CD14-positive monocyte (primary cell): ENCODE measurements around the gene FNIP2. TPM values are rescaled to one million over a fixed set of nuclear protein-coding genes. Genes with fewer than 3 reads are reported as not detected.

Source experiments
- DNase-seq, 3 donors: peaks; one replicate each; pipeline ENCODE4 v3.0.0-alpha.2; 2011 to 2022
- H2AFZ ChIP-seq: 2 replicates; pipeline ENCODE4 v1.6.0; 2012; ENCODE audit warnings: mild to moderate bottlenecking, low read depth, low read length, inconsistent platforms; ENCODE audit not compliant: insufficient read depth, poor library complexity, severe bottlenecking
- H3K27ac ChIP-seq, 2 donors: 1 replicate in 1 of 2; 2 replicates in 1 of 2; pipeline ENCODE4 v1.5.1; 2012 to 2013; ENCODE audit warnings: low read length in 2 of 2, control low read depth in 1 of 2, inconsistent platforms in 1 of 2, low read depth in 1 of 2, mild to moderate bottlenecking in 1 of 2
- H3K27me3 ChIP-seq, 2 donors: one replicate each; pipeline versions ENCODE4 v1.6.0 to v1.6.1; 2011 to 2013; ENCODE audit warnings: low read length in 2 of 2; ENCODE audit not compliant: control insufficient read depth in 2 of 2, insufficient read depth in 2 of 2
- H3K36me3 ChIP-seq, 2 donors: replicated peaks in 1 of 2; 1 replicate in 1 of 2; 2 replicates in 1 of 2; pipeline versions ENCODE4 v1.5.1 to v1.6.1; 2012 to 2013; ENCODE audit warnings: low read length in 2 of 2, control low read depth in 1 of 2, inconsistent platforms in 1 of 2, mild to moderate bottlenecking in 1 of 2; ENCODE audit not compliant: insufficient read depth in 2 of 2, control insufficient read depth in 1 of 2
- H3K4me1 ChIP-seq, 2 donors: 1 replicate in 1 of 2; 2 replicates in 1 of 2; pipeline versions ENCODE4 v1.5.1 to v1.6.1; 2012 to 2013; ENCODE audit warnings: low read length in 2 of 2, control low read depth in 1 of 2, inconsistent platforms in 1 of 2, mild to moderate bottlenecking in 1 of 2, moderate library complexity in 1 of 2; ENCODE audit not compliant: insufficient read depth in 2 of 2, control insufficient read depth in 1 of 2
- H3K4me2 ChIP-seq: replicated peaks from 2 replicates; pipeline ENCODE3; 2012; ENCODE audit warnings: low read length, moderate library complexity, mild to moderate bottlenecking; ENCODE audit not compliant: poor library complexity, severe bottlenecking; ENCODE audit errors: extremely low read depth
- H3K4me3 ChIP-seq, 3 experiments: fragments of 200-600 bp in 1 of 3; sonication (generic) in 1 of 3; replicated peaks in 1 of 3; 1 replicate in 2 of 3; 2 replicates in 1 of 3; pipeline ENCODE4 v1.5.1; 2011 to 2013; ENCODE audit warnings: low read length in 3 of 3, mild to moderate bottlenecking in 3 of 3, control low read depth in 2 of 3, low read depth in 2 of 3, inconsistent platforms in 1 of 3, moderate library complexity in 1 of 3
- H3K79me2 ChIP-seq: 2 replicates; pipeline ENCODE4 v1.6.0; 2012; ENCODE audit warnings: mild to moderate bottlenecking, control low read depth, inconsistent platforms, low read length, moderate library complexity; ENCODE audit not compliant: insufficient read depth
- H3K9ac ChIP-seq: 2 replicates; pipeline ENCODE4 v1.6.0; 2017; ENCODE audit warnings: low read length, mild to moderate bottlenecking; ENCODE audit not compliant: insufficient read depth, poor library complexity, severe bottlenecking
- H3K9me3 ChIP-seq, 2 donors: replicated peaks in 1 of 2; 1 replicate in 1 of 2; 2 replicates in 1 of 2; pipeline versions ENCODE4 v1.5.1 to v1.6.1; 2012 to 2013; ENCODE audit warnings: low read length in 2 of 2, control low read depth in 1 of 2; ENCODE audit not compliant: control insufficient read depth in 1 of 2, insufficient read depth in 1 of 2
- H4K20me1 ChIP-seq: 2 replicates; pipeline ENCODE4 v1.6.0; 2012; ENCODE audit warnings: mild to moderate bottlenecking, low read length, control low read depth, moderate library complexity; ENCODE audit not compliant: insufficient read depth
- H3K27ac Mint-ChIP-seq, 7 donors: one replicate each; pipeline ENCODE4 v1.8.0; 2020; ENCODE audit warnings: mild to moderate bottlenecking in 7 of 7, mixed read lengths in 7 of 7, moderate library complexity in 6 of 7, inconsistent platforms in 2 of 7
- H3K27me3 Mint-ChIP-seq, 3 donors: one replicate each; pipeline ENCODE4 v1.8.0; 2021 to 2022; ENCODE audit warnings: low read depth in 3 of 3, mild to moderate bottlenecking in 3 of 3, mixed read lengths in 3 of 3, moderate library complexity in 3 of 3, inconsistent platforms in 1 of 3
- H3K36me3 Mint-ChIP-seq, 2 donors: one replicate each; pipeline ENCODE4 v1.8.0; 2020; ENCODE audit warnings: mixed read lengths in 2 of 2, inconsistent platforms in 1 of 2, mild to moderate bottlenecking in 1 of 2
- H3K4me1 Mint-ChIP-seq: one replicate; pipeline ENCODE4 v1.8.0; 2020; ENCODE audit warnings: mild to moderate bottlenecking, mixed read lengths
- H3K4me3 Mint-ChIP-seq, 2 donors: one replicate each; pipeline ENCODE4 v1.8.0; 2020; ENCODE audit warnings: mild to moderate bottlenecking in 2 of 2, mixed read lengths in 2 of 2, moderate library complexity in 1 of 2
- H3K9me3 Mint-ChIP-seq, 7 donors: one replicate each; pipeline ENCODE4 v1.8.0; 2020 to 2022; ENCODE audit warnings: mixed read lengths in 7 of 7, mild to moderate bottlenecking in 6 of 7, moderate library complexity in 6 of 7, inconsistent platforms in 2 of 7
- WGBS: methylation state at CpG from one replicate; pipeline ENCODE4 v1.1.5; 2013; ENCODE audit warnings: missing lambda C conversion rate; ENCODE audit not compliant: insufficient coverage; 5-methylcytosine and 5-hydroxymethylcytosine counted together
- intact Hi-C, 2 donors: fragments of 100-400 bp; cut with micrococcal nuclease; formaldehyde crosslinking; loops; one replicate each; pipeline versions ENCODE4 v1.15.0 to v1.15.1; 2023
- polyA plus RNA-seq, 3 donors: library from polyadenylated mRNA; depleted of rRNA in 1 of 3; unstranded in 2 of 3; stranded (reverse) in 1 of 3; fragments of 300-500 nt in 2 of 3; fragments of >200 nt in 1 of 3; fragmentation: Illumina TruSeq in 2 of 3; gene quantifications; 1 replicate in 2 of 3; 2 replicates in 1 of 3; pipeline ENCODE4 v1.2.3, GENCODE V29; 2012 to 2021
- TF ChIP-seq, protein P1 (sequence below): fragments of 200-600 bp; IDR thresholded peaks from one replicate; pipeline ENCODE4 v1.8.0; 2022; ENCODE audit warnings: antibody characterized with exemption, mild to moderate bottlenecking

The FNIP2 gene
- polyA plus RNA-seq, 3 donors, result 3.5 to 7.7 (median 5.7) TPM

DNA sequence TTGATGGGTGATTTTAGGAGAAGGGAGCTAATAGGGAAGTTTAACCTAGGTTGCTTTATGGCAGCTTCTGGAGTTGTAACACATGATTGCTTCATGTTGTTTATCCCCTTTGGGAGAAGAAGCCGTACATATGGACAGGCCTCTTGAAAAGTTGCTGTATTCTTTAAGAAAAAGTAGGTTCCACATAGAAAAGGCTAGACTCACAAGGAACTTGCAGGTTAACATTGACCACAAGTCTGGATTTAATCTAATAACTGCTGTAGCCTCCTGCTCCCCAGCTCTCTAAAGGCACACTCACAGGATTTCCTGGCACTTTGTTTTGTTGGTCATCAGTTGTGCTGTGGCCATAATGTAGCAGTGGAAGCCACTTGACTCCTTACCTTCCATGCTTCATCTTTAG, 19.7 kb downstream of the FNIP2 start:
- H3K9ac ChIP-seq, result no peak overlapping the region

DNA sequence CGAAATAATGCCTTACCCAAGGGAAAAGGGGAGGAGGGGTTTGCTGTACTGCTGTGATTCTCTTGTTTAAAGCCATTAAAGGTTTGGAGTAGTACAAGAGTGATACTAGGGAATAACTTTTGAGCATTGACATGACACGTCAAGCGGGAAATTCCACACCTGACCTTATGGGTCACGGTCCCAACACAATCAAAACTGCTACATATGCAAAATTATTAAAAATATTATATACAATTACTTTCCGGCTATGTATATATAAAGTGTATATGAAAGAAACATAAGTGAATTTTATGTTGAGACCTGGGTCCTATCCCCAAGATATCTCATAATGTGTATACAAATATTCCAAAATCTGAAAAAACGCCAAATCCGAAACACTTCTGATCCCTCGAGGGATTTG, 21.0 kb downstream of the FNIP2 start:
- no CpG with 5 or more reads among the region's 8 CpGs for WGBS
- Histone ChIP-seq H3K36me3 (no peaks in the 10 kb centered on the region), H3K79me2 (peaks cover 92% of the 10 kb centered on the region), H3K9me3 (no peaks in the 10 kb centered on the region), H3K27me3 (no peaks in the 10 kb centered on the region), H3K4me1 (peaks cover 40 to 45% of the 10 kb centered on the region in 2 donors), H2AFZ (no peak overlapping the region), H3K27ac (no peak overlapping the region), H3K9ac (no peak overlapping the region), H4K20me1 (peaks cover 36% of the 10 kb centered on the region), H3K4me2 (no peak overlapping the region), H3K4me3 (no peak overlapping the region)
- Mint-ChIP-seq H3K4me1 (peaks cover 58% of the 10 kb centered on the region), H3K4me3 (no peak overlapping the region), H3K9me3 (no peaks in the 10 kb centered on the region), H3K27me3 (no peaks in the 10 kb centered on the region), H3K36me3 (peaks cover 4 to 5% of the 10 kb centered on the region in 2 donors), H3K27ac (no peak overlapping the region)
- TF ChIP-seq, protein P1, sequence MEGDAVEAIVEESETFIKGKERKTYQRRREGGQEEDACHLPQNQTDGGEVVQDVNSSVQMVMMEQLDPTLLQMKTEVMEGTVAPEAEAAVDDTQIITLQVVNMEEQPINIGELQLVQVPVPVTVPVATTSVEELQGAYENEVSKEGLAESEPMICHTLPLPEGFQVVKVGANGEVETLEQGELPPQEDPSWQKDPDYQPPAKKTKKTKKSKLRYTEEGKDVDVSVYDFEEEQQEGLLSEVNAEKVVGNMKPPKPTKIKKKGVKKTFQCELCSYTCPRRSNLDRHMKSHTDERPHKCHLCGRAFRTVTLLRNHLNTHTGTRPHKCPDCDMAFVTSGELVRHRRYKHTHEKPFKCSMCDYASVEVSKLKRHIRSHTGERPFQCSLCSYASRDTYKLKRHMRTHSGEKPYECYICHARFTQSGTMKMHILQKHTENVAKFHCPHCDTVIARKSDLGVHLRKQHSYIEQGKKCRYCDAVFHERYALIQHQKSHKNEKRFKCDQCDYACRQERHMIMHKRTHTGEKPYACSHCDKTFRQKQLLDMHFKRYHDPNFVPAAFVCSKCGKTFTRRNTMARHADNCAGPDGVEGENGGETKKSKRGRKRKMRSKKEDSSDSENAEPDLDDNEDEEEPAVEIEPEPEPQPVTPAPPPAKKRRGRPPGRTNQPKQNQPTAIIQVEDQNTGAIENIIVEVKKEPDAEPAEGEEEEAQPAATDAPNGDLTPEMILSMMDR, result no peak
- DNase-seq, result no peak
- intact Hi-C loops, result no loop called here

More for the DNA sequence above, 19.7 kb downstream of the FNIP2 start:
- Mint-ChIP-seq H3K27me3 (peaks cover 0 to under 1% (median 0%) of the 10 kb centered on the region in 3 donors), H3K9me3 (no peaks in the 10 kb centered on the region), H3K4me3 (no peak overlapping the region), H3K36me3 (peaks cover 4 to 5% of the 10 kb centered on the region in 2 donors), H3K4me1 (peaks cover 68% of the 10 kb centered on the region), H3K27ac (peak overlapping the region; percentile 51 to 92 (median 78))
- Histone ChIP-seq H3K4me1 (peaks cover 53 to 58% of the 10 kb centered on the region in 2 donors), H3K4me2 (peak overlapping the region; percentile 10), H3K27ac (peak overlapping the region in 1 of 2 donors; percentile 66), H2AFZ (no peak overlapping the region), H3K36me3 (no peaks in the 10 kb centered on the region), H3K79me2 (peaks cover 92% of the 10 kb centered on the region), H3K9me3 (no peaks in the 10 kb centered on the region), H4K20me1 (peaks cover 38% of the 10 kb centered on the region), H3K27me3 (no peaks in the 10 kb centered on the region), H3K4me3 (no peak overlapping the region)
- TF ChIP-seq, protein P1, result no peak
- 0% methylated on average over 1 of the region's 1 CpG for WGBS
- intact Hi-C loops, result no loop called here
- peak in 2 of 3 donors; percentile 33 to 55 for DNase-seq
